Measurements from ENCODE around the gene RNU7-1.

The RNU7-1 gene

DNA sequence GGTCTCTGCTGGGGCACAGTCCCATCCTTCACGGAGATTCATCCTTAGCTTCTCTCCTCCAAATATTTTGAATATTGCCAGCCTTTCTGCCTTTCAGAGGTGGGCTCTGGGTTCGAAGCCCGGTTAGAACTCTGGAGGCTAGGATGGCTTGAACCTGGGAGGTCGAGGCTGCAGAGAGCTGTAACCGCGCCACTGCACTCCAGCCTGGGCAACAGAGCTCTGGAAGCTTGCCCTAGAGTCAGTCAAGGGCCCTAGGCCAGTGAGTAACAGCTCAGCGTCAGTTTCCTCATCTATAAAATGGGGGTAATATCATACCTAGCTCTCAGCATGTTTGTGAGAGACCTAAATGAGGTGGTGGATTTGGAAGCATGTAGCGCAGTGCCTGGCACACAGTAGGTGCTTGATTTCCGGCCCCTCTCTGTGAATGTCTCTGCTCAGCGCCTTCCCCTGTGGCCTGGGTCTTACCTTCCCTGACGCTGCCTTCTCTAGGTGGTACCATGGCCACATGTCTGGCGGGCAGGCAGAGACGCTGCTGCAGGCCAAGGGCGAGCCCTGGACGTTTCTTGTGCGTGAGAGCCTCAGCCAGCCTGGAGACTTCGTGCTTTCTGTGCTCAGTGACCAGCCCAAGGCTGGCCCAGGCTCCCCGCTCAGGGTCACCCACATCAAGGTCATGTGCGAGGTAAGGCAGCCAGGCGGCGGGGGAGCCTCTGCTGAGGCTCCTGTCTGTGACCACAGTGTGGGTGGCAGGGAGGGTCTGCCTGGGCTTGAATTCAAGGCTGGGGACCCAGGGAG, 10.9 kb downstream of the RNU7-1 start:
- FAIRE-seq: no peak

DNA sequence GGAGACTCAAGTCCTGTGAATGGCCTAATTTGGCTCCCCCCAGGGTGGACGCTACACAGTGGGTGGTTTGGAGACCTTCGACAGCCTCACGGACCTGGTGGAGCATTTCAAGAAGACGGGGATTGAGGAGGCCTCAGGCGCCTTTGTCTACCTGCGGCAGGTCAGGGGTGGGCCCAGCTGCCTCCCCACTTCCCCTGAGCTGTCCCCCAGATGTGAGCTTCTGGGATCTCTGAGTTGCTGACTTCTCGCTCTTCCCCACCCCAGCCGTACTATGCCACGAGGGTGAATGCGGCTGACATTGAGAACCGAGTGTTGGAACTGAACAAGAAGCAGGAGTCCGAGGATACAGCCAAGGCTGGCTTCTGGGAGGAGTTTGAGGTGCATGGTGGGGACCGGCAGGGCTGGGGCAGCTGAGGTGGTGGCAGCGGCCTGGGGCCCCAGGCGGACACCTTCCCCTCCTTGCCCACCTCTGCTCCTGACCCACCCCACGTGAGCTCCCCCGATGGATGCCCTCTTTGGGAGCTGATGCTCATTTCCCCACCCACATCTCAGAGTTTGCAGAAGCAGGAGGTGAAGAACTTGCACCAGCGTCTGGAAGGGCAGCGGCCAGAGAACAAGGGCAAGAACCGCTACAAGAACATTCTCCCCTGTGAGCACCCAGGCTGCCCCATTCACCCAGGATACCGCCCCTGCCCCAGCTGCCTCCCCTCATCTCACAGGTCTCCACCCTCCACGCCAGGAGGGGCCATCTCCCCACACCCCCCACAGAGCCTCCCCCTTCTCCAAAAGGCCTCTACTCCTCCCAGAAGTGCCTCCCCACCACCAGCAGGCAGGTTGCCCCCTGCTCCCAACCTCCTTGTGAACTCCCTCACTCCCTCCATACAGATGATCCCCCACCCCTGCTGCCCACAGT, 11.7 kb downstream of the RNU7-1 start:
- no peak for FAIRE-seq

DNA sequence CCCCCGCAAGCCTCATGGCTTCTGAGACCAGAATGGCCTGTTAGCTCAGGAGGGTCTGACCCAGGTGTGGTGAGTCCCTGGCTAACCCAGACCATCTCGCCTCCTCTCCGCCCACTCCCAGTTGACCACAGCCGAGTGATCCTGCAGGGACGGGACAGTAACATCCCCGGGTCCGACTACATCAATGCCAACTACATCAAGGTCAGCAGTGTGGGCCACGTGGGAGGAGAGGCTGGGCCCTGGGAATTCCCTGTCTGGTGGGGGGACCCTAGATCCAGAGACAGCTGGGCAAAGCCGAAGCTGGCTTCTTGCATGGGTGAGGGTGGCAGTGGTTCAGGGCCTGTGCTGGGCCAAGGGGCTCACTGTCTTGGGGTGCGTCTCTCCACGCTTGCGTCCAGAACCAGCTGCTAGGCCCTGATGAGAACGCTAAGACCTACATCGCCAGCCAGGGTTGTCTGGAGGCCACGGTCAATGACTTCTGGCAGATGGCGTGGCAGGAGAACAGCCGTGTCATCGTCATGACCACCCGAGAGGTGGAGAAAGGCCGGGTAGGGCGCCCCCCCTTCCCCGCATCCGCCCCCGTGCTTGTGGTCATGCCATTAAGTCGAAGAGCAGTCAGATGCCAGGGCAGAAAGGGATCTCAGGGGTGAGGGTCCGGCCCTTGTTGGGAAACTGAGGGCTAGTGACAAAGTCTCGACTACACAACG, 12.6 kb downstream of the RNU7-1 start:
- no peak for FAIRE-seq

DNA sequence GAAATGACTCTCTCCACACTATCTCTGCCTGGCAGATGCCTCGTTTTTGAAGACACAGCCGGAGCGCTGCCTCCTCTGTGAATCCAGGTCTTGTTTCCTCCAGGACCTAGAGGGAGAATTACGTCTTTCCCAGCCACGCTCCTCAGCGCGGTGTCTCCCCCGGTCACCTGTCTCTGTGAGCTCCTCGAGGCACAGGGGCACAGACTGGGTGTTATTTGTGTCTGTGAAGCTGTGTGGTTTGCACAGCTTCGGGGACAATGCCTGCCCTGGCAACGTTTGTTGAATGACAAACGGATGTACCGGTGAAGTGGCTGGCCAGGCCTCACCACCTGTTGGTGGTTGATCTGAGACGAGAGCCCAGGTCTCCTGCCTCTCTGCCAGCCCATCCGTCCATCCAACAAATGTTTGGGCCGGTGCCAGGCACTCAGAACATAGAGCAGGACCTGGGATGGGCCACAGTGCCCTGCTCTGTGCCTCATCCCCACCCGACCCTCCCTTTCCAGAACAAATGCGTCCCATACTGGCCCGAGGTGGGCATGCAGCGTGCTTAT, 13.6 kb downstream of the RNU7-1 start:
- no peak for FAIRE-seq

DNA sequence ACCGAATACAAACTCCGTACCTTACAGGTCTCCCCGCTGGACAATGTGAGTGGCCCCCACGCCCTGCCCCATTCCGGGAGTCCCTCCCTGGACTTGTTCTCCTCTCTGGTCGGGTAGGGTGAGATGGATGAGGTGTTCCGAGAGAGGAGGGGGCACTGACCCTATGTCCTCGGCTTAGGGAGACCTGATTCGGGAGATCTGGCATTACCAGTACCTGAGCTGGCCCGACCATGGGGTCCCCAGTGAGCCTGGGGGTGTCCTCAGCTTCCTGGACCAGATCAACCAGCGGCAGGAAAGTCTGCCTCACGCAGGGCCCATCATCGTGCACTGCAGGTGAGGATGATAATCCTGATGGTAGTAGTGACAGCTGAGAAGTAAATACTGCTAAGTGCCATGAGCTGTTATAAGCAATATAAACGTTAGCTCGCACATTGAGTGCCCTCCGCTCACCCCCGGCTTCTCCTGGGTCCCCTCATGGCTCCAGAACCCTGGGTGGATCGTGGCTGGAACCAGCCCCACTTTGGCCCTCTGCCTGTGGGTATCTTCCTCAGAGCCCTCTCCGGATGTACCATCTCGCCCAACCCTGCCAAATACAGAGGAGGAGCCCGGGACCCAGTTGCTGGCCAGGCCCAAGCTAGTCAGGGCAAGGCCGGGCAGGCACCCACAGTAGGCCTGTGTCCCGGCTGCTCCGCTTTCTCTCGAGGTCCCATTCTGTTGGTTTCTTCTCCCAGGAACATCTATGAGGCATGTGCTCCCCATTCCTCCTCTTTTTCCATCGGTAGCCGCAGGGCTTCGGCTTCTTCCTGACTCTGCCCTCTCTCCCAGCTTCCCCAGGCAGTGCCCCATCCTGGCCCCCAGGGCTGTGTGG, 14.4 kb downstream of the RNU7-1 start:
- FAIRE-seq: no peak

DNA sequence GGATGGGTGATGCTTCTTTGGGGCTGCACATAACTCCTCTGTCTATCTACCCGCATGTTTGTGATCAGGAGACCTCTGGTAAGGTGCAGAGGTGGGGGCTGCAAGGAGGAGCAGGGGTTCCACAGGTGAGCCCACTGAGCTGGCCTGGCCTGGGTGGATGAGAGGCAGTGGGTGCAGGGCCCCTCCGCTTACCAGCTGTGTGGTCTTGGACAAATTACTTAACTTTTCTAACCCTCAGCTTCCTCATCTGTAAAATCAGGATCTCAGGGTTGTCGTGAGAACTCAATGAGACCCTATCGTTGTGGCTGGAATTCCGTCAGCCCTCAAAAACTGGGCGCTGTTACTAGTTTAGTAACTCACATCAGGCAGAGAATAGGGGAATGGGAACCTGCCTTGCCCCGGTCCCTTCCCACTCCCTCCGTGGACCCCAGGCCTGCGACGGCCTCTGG, 15.0 kb downstream of the RNU7-1 start:
- FAIRE-seq: no peak

DNA sequence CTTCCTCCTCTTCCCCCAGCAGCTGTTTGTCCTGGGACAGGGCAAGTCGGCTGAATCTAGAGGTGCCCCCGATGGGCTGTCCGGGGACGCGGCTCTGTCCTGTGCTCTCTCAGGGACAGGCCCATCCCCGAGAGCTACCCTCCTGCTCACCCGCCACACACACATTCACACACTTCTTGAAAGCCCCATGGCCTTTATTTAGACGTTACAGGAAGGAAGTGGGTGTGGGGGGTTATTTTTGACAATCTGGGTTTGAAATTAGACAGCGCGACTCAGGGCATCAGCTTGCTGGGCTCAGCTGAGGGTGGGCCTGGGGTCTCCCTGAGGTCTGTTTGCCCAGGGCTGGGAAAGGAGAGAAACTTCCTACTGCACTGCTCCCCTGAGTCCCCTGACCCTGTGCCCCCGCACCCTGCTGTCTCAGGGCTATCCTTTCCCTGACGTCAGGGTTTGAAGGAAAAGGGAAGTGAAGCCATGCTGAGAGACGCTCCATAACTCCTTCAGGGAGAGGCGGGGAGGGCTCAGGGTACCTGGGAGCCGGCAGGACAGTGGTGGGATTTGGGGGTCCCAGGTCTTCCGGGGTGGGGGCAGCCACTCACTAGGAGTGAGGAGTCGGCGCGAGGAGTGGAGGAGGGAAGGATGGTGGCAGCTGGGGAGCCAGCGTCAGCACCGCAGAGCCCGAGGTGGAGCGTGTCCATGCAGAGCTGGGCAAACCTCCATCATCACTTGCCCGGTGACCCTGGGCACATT, 15.6 kb downstream of the RNU7-1 start:
- no peak for FAIRE-seq

DNA sequence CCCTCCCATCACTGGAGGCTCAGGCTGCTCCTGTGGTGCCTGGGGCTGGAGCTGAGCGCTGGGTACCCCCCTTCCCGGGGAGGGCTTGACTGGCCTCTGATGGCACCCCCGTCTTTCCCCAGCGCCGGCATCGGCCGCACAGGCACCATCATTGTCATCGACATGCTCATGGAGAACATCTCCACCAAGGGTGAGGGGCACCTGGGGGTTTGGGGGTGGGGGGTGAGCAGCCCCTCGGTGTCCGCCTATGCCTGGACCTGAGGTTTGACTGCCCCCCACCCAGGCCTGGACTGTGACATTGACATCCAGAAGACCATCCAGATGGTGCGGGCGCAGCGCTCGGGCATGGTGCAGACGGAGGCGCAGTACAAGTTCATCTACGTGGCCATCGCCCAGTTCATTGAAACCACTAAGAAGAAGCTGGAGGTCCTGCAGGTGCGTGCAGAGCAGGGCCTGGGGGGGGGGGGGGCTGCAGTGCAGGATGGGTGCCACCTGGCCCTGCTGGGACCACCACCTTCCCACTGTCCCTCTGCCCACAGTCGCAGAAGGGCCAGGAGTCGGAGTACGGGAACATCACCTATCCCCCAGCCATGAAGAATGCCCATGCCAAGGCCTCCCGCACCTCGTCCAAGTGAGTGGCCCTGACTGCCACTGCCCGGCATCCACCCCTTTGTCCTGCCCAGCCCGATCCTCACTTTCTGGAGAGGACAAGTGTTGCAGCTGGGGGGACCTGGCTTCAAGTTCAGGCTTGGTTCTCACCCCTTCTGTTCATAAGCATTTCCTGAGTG, 16.4 kb downstream of the RNU7-1 start:
- FAIRE-seq: no peak

DNA sequence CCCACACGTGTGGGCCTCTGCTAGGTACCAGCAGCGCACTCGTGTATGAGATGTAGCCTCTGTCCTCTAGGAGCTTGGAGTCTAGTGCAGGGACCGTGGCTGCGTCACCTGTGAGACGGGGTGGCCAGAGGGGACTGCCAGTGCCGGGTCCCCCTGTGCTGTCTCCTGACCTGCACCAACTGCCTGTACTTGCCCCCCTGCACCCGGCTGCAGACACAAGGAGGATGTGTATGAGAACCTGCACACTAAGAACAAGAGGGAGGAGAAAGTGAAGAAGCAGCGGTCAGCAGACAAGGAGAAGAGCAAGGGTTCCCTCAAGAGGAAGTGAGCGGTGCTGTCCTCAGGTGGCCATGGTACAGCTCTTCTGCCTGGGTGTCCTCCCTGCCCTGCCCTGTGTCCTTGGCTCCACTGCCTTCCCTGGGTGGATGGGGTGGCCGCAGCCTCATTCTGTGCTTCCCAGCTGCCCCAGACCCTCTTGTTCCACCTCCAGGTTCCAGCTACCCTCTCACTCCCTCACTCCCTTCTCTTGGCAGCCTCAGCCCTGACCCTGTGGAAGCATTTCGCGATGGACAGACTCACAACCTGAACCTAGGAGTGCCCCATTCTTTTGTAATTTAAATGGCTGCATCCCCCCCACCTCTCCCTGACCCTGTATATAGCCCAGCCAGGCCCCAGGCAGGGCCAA, 17.1 kb downstream of the RNU7-1 start:
- no peak for FAIRE-seq

DNA sequence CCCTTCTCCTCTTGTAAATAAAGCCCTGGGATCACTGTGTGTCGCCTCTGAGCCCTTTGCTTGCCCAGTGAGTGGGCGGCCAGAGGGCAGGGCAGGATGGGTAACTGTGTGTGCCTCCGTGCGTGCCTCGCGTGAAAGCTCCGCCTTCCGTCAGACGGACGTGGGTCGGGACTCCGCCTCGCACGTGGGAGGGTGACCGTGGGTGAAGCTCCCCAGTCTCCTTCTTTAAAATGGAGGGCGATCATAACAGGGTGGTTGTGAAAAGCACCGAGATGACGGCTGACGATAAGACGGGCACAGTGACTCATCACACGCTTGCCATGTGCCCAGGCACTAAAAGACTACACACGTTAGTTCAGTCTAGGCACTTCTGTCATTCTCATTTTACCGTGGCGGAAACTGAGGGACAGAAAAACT, 17.7 kb downstream of the RNU7-1 start:
- no peak for FAIRE-seq

DNA sequence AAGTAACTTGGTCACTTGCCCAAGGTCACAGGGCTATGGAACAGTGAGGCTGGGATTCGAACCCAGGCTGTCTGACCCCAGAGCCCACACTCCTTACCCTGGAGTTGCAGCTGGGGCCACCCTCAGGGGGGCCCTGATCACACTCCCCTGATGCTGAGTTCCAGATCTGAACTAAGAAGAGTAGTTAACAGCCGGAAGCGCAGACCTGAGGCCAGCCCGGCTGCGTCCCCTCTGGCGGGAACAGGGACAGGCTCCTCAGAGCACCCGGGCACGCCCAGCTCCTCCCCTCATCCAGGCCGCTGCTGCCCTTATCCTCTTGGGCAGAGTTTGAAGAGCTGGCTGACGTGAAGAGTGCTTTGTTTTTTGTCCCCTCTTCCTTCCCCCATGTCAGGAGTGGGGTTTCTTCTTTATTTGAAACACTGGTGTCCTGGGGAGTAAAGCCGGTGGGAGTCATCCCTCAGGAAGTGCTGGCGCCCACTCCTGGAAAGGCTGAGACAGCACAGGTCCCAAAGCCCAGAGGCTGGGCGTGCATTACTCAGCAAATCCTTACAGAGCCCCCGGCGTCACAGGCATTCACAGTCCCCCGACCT, 18.2 kb downstream of the RNU7-1 start:
- no peak for FAIRE-seq

DNA sequence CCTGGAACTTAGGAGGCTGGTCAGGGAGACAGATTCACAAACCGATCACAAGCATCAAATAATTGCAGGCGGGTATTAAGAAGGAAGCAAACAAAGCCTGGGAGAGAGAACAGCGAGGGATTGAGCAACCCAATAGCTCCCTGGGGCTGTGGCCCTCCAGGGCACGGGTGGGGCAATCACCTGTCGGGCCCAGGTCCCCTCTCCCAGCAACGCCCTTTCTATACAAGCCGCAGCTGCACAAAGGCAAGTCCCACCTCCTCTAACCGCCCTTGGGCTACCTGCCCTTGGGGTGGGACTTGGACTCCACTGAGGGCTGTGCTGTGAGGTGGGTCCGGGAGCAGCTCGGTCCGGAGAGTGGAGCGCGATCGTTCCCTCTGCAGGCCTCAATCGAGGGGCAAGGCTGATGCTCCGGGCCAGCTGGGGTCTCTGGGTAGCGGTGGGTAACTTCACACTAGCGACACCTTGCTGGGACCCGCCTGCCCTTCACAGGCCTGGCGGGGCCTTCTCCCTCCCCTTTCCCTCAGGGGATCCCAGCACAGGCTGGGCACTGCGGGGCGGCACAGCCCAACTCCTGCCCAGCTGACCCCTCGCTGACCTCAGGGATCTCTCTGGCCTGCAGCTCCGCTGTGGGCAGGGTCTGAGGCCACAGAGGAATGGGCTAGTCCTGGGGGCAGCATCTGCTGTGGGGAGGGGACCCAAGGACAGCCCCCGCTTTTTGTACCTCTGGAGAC, 18.8 kb downstream of the RNU7-1 start:
- FAIRE-seq: no peak

DNA sequence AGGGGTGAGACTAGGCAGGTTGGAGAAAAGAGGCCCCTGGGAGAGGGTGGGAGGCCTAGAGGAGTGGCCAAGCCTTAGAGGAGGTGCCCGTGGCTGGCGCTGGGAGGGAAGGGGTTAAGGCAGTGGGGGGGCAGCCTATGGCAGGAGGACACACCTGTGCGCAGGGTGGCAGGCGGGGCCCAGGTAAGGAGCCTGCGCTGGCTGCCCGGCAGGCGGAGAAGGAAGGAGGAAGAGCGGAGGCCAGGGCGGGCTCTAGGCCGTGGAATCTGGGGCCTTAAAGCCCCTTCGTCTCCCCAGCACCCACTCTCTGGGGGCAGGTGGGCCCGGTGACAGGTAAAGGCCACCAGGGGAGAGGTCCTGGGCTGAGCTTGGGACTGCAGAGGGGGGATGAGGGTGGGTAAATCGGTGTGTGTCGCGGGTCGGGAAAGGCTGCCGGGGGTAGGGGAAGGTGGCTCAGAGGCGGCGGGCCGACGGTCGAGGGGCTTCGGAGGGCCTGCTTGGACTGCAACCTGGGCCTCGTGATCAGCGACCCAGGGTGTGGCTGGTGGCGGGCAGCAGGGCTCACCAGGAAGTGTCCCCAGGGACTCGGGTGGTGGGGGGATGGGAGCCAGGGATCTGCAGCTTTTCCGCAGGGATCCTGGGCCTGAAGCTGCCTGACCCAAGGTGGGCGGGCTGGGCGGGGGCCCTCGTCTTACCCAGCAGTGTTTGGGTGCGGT, 19.6 kb downstream of the RNU7-1 start:
- no peak for FAIRE-seq

DNA sequence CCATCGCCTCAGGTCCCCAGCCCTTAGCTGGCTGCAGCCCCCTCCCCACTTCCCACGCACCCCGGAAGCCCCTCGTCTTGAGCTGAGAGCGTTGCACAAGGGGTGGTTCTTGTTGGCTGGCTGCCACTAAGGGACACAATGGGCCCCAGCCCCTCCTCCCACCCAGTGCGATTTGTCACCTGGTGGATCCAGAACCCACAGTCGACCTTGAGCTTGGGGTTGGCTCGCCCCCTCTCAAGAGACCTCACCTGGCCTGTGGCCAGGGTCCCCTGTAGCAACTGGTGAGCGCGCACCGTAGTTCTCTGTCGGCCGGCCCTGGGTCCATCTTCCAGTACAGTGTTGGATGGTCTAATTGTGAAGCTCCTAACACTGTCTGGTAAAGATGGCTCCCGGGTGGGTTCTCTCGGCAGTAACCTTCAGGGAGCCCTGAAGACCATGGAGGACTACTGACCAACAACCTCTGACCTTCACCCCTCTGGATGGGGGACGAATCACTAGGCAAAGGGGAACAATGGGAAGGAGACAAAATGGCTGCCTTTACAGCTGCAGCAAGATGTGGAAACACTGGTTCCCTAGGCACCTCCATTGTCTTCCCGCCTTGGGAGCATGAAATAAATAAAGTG, 20.3 kb downstream of the RNU7-1 start:
- no peak for FAIRE-seq

DNA sequence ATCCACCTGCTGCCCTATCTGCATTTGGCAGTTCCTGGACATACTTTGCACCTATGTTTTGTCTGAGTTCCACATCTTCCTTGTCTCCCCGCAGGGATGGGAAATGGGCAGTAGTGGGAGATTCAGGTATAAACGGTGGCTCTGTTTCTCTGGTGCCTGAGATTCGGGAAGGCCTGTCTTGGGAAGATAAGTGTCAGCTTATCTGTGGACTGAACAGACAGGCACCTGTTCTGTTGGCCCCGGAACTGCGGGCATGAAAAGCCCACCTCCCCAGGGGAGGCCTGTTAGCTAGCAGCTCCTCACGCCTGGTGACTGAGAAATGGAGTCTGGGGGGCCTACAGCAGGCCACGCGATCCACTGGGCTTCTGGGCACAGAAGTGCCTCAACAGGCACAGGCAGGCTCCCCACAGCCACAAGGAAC, 21.0 kb downstream of the RNU7-1 start:
- no peak for FAIRE-seq

DNA sequence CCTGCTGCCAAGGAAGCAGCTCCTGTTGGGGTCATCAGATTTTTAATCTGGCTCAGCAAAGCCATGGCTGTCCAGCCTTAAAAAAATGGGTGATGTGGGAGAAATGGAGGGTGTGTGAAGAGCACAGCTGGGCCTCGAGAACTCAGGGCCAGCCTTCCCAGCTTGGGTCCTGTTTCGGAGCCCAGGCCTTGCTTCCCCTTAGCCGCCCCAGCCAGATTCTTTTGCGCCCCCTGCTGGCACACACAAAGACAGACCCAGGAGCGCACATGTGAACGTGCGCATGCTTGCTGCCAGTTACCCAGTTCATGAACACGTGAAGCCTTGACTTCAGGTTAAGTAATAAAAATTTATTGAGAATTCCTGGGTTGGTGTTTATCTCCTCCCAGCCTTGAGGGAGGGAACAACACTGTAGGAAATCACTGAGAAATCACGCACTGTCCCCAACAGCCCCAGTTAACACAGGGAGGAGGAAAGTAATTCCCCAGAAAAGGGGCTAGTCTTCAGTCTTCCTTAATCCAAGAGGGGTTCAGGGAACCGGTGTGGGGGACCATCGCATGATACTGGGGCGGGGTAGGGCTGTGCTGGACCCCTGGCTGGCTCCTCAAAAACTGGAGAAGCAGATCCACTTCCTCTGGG, 21.5 kb downstream of the RNU7-1 start:
- FAIRE-seq: no peak

DNA sequence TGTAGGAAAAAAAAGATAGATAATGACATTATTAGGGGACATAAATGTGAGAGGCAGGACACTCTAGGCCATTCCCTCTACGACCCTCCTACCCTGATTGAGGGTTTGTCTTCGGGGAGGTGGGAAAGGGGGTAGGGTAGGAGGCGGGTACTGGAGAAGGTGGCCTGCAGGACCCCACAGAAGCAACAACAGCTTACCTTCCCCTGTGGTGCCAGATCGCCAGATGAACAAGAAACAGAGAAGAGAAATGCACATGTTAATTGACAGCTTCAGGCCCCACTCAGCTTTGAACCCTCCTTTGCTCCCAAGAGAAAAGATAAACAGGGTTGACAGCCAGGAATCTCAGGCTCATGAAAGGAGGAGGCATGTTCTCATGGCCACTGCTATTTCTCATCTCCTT, 22.1 kb downstream of the RNU7-1 start:
- no peak for FAIRE-seq
